AG04450 (cell line): Measurements from ENCODE around the gene KIAA0040. TPM values are rescaled to one million over a fixed set of nuclear protein-coding genes. Genes with fewer than 3 reads are reported as not detected.
A peak's percentile ranks its signal among the peaks of the same experiment; 100 is the strongest.

Experiments
- CTCF ChIA-PET: fragments of 300-600, 350-600 bp; formaldehyde crosslinking; extraction: SDS; loops from one replicate; lab custom pipeline; 2022; ENCODE audit warnings: antibody characterized with exemption, inconsistent platforms; lab: Charles Lee
- POLR2A ChIA-PET: fragments of 350-600 bp; formaldehyde crosslinking; extraction: SDS; loops from one replicate; lab custom pipeline; 2021; ENCODE audit warnings: antibody characterized with exemption, inconsistent platforms; lab: Yijun Ruan, JAX
- DNase-seq: peaks from one replicate; pipeline ENCODE4 v3.0.0-alpha.2; 2011; ENCODE audit warnings: low read depth, low spot score
- H3K27ac ChIP-seq: one replicate; pipeline ENCODE4 v1.5.1; 2012; ENCODE audit warnings: low read depth, low read length, control low read depth
- H3K27me3 ChIP-seq: one replicate; pipeline ENCODE4 v1.6.0; 2012; ENCODE audit warnings: low read length; ENCODE audit not compliant: control insufficient read depth, insufficient read depth
- H3K4me3 ChIP-seq: 2 replicates; pipeline ENCODE4 v1.5.1; 2011; ENCODE audit warnings: mild to moderate bottlenecking, low read depth, low read length, control low read depth
- H3K9me3 ChIP-seq: 2 replicates; pipeline ENCODE4 v1.5.1; 2012; ENCODE audit warnings: low read length; ENCODE audit not compliant: control insufficient read depth, insufficient read depth
- polyA plus RNA-seq: library from polyadenylated mRNA; depleted of rRNA; stranded (reverse); fragments of >200 nt; gene quantifications from 2 replicates; pipeline ENCODE4 v1.2.3, GENCODE V29; 2011
- TF ChIP-seq, protein P1 (sequence below): IDR thresholded peaks from 2 replicates; pipeline ENCODE4 v1.5.1; 2011; ENCODE audit warnings: low read depth, low read length, control low read depth, inconsistent platforms

The KIAA0040 gene
- polyA plus RNA-seq, 1 experiment = not detected

DNA sequence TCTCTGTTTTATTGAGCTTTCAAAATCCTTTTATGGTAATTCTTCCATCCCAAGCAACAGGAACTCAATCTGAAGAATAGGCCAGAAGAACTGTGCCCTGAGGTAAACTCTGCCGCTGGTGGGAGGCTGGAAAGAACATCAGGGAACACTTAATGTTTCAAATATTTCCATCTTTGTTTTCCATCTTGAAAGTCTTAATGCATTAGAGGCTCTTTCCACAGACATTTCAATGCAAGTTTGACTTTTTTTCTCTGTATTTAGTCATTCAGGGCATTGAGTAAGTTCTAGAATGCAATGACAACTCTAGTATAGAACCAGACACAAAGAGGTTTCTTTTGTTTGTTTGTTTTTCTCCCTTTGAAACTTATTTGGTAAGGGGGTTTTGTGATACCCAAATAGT is 61.5 kb downstream of the KIAA0040 start:
- no peaks in the 10 kb centered on the region for H3K9me3 ChIP-seq
- ChIA-PET CTCF (interaction anchor here (0.5 to 1.3 kb wide), 3 partner anchors 15 to 20 kb away, joined by 3 to 5 read pairs (median 4); no protein-coding TSS in a partner anchor), POLR2A (no interaction called here)
- DNase-seq = no peak
- TF ChIP-seq, protein P1, sequence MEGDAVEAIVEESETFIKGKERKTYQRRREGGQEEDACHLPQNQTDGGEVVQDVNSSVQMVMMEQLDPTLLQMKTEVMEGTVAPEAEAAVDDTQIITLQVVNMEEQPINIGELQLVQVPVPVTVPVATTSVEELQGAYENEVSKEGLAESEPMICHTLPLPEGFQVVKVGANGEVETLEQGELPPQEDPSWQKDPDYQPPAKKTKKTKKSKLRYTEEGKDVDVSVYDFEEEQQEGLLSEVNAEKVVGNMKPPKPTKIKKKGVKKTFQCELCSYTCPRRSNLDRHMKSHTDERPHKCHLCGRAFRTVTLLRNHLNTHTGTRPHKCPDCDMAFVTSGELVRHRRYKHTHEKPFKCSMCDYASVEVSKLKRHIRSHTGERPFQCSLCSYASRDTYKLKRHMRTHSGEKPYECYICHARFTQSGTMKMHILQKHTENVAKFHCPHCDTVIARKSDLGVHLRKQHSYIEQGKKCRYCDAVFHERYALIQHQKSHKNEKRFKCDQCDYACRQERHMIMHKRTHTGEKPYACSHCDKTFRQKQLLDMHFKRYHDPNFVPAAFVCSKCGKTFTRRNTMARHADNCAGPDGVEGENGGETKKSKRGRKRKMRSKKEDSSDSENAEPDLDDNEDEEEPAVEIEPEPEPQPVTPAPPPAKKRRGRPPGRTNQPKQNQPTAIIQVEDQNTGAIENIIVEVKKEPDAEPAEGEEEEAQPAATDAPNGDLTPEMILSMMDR = no peak
- H3K27me3 ChIP-seq = no peaks in the 10 kb centered on the region
- H3K27ac ChIP-seq = no peak overlapping the region
- no peak overlapping the region for H3K4me3 ChIP-seq

DNA sequence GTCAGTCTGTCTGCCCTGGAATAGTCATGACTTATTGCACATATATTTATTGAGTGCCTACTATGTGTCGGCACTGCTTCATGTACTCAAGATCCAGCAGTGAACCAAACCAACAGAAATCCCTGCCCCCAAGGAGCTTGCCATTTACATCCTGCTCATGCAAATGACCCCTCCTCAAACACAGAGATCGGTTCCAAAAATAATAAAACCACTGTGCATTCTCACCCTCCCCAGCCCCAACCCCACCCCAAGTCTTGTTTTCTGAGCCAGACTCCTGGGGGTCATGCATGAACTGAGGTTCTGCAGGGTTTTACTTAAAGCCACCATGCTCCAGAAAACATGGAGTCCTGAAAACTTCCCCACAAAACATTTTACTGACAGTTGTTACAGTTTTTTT is 61.9 kb downstream of the KIAA0040 start:
- no peaks in the 10 kb centered on the region for H3K9me3 ChIP-seq
- no peaks in the 10 kb centered on the region for H3K27me3 ChIP-seq
- ChIA-PET POLR2A (no interaction called here), CTCF (interaction anchor here (1.0 to 1.3 kb wide), 2 partner anchors 16 to 21 kb away, joined by 4 to 5 read pairs; no protein-coding TSS in a partner anchor)
- no peak overlapping the region for H3K27ac ChIP-seq
- no peak overlapping the region for H3K4me3 ChIP-seq
- TF ChIP-seq, protein P1 = no peak
- DNase-seq = no peak

DNA sequence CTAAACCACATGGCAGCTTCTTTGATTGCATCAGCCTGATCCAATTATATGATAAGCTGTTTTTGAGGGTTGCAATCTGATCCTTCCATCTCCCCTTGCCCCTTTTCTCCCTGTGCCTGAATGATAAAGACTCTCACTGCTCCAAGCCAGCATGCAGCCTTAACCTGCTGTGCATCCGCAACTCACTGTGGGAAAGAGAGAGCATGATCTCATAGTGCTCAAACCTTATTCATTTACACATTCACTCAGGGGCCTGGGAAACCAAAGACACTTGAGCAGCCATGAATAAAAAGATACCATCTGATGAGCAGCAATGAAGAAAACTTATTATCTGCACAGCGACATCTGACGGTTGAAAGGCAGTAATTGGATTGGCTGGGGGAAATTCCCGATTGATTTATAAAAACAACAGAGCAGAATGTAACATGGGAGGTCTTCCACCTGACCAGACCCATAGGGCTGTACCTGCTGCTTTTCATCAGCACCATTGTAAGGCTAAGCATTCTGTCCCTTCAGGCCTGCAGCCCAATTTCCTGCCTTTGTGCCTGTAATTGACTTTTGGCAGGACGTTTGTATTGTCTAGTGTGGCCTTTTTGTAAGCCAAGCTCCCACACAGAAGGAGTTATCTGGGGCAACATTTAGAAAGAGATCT is 62.5 kb downstream of the KIAA0040 start:
- DNase-seq = no peak
- ChIA-PET POLR2A (no interaction called here), CTCF (interaction anchor here (1.3 to 6.2 kb wide), 2 partner anchors 21 to 100 kb away, joined by 4 to 102 read pairs; no protein-coding TSS in a partner anchor)
- Histone ChIP-seq H3K9me3 (no peaks in the 10 kb centered on the region), H3K27me3 (no peaks in the 10 kb centered on the region), H3K4me3 (no peak overlapping the region), H3K27ac (no peak overlapping the region)
- TF ChIP-seq, protein P1 = no peak

DNA sequence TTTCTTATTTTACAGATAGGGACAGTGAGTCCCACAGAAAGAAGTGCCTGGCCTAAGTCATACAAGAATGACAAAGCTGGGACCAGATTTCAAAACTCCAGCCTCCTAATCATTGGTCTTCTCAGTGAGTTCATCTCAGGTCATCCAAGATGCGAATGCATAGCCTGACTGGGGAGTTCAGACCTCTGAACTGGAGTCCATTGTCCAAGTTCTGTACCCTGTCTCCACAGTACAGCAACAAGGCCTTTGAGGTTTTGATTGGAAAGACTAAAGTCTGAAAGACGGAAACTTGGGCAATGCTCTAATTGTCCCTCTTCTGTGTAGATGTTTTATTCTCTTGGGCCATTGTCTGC is 63.0 kb downstream of the KIAA0040 start:
- no peak for DNase-seq
- H3K27me3 ChIP-seq = peaks cover 2% of the 10 kb centered on the region
- TF ChIP-seq, protein P1 = no peak
- no peak overlapping the region for H3K27ac ChIP-seq
- CTCF ChIA-PET = interaction anchor here (6.2 kb wide), 1 partner anchor 100 kb away, joined by 102 read pairs; no protein-coding TSS in a partner anchor
- POLR2A ChIA-PET = no interaction called here
- no peak overlapping the region for H3K4me3 ChIP-seq
- no peaks in the 10 kb centered on the region for H3K9me3 ChIP-seq

DNA sequence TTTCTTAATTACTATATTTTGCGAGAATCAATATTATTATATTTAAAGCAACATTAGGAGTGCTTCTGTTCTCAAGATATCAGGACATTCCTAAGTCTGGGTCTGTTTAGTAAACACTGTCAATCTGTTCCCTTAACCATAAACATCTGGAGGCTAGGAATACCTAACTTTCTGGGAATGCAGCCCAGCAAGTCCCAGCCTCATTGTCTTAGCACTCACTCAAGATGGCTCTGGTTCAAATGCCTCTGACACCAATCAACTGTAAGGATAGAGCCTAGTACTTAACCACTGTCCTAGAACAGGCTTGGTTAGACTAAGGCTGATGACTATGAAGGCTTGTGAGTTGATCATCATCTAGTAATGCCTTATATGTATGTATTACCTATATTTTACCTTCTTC is 63.4 kb downstream of the KIAA0040 start:
- TF ChIP-seq, protein P1 = no peak
- POLR2A ChIA-PET = no interaction called here
- peaks cover 2% of the 10 kb centered on the region for H3K27me3 ChIP-seq
- no peak overlapping the region for H3K4me3 ChIP-seq
- no peak overlapping the region for H3K27ac ChIP-seq
- peak; percentile 4 for DNase-seq
- H3K9me3 ChIP-seq = no peaks in the 10 kb centered on the region
- CTCF ChIA-PET = interaction anchor here (1.8 to 6.2 kb wide), 2 partner anchors 23 to 99 kb away, joined by 6 to 102 read pairs; no protein-coding TSS in a partner anchor
